ENCODE results near the gene JPH3. TPM values are rescaled to one million over a fixed set of nuclear protein-coding genes. Genes with fewer than 3 reads are reported as not detected.

The JPH3 gene
- total RNA-seq, 6 experiments from 2014 or later: not detected

DNA sequence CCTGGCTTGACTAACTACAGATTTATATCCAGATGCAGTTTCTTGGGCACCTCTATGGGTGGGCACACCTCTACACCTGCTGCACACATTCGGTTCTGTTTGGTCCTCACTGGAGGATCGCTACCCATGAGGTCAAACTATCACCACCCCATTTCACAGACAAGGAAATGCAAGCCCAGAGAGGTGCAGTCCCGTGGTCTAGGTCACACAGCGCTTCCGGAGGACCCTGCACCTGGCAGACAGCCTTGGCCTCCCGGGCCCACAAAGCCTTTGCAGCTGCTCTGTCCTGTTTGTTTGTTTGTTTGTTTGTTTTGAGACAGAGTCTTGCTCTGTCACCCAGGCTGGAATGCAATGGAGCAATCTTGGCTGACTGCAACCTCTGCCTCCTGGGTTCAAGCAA is 39.3 kb upstream of the JPH3 start:
- DNase-seq: no peak
- H3K27me3 Mint-ChIP-seq (ENCODE audit: insufficient read depth): peaks cover 13% of the 10 kb centered on the region
- no peak overlapping the region for H3K27ac Mint-ChIP-seq
- H3K4me1 Mint-ChIP-seq (ENCODE audit: low read depth): no peaks in the 10 kb centered on the region
- peaks cover 11% of the 10 kb centered on the region for H3K9me3 Mint-ChIP-seq
- no peak overlapping the region for H3K4me3 Mint-ChIP-seq
- TF ChIP-seq CTCF (IDR thresholded peaks at IDR 0.05): no peak
- peaks cover 9% of the 10 kb centered on the region for H3K36me3 Mint-ChIP-seq (ENCODE audit: low read depth)

GRCh38 chr16:87563714-87564523 is 38.4 kb upstream of the JPH3 start:
- no peak overlapping the region for H3K27ac Mint-ChIP-seq
- DNase-seq: no peak
- no peaks in the 10 kb centered on the region for H3K4me1 Mint-ChIP-seq (ENCODE audit: low read depth)
- no peak overlapping the region for H3K4me3 Mint-ChIP-seq
- H3K9me3 Mint-ChIP-seq: peaks cover 11% of the 10 kb centered on the region
- H3K27me3 Mint-ChIP-seq (ENCODE audit: insufficient read depth): peaks cover 11% of the 10 kb centered on the region
- no peak for TF ChIP-seq CTCF (IDR thresholded peaks at IDR 0.05)
- peaks cover 9% of the 10 kb centered on the region for H3K36me3 Mint-ChIP-seq (ENCODE audit: low read depth)

- Mint-ChIP-seq H3K27ac (no peak overlapping the region), H3K4me3 (no peak overlapping the region), H3K27me3 (ENCODE audit: insufficient read depth) (peaks cover 12% of the 10 kb centered on the region), H3K36me3 (ENCODE audit: low read depth) (peaks cover 9% of the 10 kb centered on the region), H3K4me1 (ENCODE audit: low read depth) (no peaks in the 10 kb centered on the region), H3K9me3 (peaks cover 11% of the 10 kb centered on the region)
- no peak for DNase-seq
- TF ChIP-seq CTCF (IDR thresholded peaks at IDR 0.05): no peak
These were observed 37.9 kb upstream of the JPH3 start for GRCh38 chr16:87564524-87564778.

DNA sequence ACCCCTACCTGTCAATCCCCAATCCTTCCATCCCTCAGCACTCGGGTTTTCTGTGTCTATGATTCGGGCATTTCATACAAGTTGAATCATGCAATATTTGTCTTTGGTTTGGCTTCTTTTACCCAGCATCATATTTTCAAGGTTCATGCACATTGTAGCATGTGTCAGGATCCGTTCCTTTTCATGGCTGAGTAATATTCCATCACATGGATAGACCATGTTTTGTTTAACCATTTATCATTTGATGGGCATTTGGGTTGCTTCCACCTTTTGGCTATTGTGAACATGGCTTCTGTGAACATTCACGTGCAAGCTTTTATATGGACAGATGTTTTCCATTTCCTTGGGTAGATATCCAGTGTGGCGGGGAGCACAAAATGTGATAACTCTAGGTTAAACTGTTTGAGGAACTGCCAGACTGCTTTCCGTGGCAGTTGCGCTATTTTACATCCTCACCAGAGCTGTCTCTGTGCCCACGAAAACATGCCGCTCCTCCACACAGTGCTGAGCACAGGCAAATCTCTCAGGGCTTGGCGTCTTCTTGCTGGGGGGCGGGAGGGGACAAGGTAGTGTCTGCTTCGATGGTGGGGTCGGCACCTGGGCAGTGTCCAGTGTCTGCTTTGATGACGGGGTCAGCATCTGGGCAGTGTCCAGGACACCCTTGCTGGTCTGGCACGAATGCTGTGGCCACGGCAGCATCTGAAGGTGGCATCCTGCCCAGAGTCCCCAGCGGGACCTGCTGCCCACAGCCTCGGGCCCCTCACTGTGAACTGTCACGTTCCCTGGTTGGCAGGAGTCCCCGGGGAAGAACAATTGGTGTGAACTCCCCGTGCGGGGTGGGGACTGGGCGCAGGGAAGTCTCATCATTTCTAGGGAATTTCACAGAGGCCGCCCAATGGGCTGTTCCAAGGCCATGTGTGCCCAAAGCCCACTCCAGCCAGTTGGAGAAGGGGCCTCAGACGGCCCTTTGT is 32.4 kb upstream of the JPH3 start:
- H3K36me3 Mint-ChIP-seq (ENCODE audit: low read depth): no peaks in the 10 kb centered on the region
- H3K4me1 Mint-ChIP-seq (ENCODE audit: low read depth): peaks cover 11% of the 10 kb centered on the region
- DNase-seq: no peak
- H3K4me3 Mint-ChIP-seq: no peak overlapping the region
- peaks cover 29% of the 10 kb centered on the region for H3K27me3 Mint-ChIP-seq (ENCODE audit: insufficient read depth)
- H3K27ac Mint-ChIP-seq: no peak overlapping the region
- no peak for TF ChIP-seq CTCF (IDR thresholded peaks at IDR 0.05)
- H3K9me3 Mint-ChIP-seq: no peaks in the 10 kb centered on the region

DNA sequence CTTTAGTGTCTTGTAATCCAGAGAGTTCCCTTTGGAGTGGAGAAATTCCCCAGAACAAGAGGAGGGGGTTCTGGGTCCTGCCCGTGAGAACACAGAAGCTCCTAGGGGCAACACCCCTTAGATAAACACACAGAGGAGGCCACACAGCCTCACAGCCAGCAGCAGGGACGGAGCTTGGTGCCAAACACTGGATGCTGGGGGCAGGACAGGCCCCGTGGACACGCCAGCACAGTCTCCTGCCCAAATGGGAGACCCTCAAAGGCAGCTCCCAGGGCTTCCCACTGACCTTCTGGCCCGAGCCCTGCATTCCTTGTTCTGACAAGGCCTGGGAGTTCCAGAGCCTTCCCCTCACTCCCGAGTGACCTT is 31.8 kb upstream of the JPH3 start:
- DNase-seq: no peak
- no peak for TF ChIP-seq CTCF (IDR thresholded peaks at IDR 0.05)
- H3K9me3 Mint-ChIP-seq: no peaks in the 10 kb centered on the region
- peaks cover 32% of the 10 kb centered on the region for H3K27me3 Mint-ChIP-seq (ENCODE audit: insufficient read depth)
- no peaks in the 10 kb centered on the region for H3K36me3 Mint-ChIP-seq (ENCODE audit: low read depth)
- peaks cover 11% of the 10 kb centered on the region for H3K4me1 Mint-ChIP-seq (ENCODE audit: low read depth)
- H3K27ac Mint-ChIP-seq: no peak overlapping the region
- H3K4me3 Mint-ChIP-seq: no peak overlapping the region
